ENCODE data around the gene HS3ST1.

The HS3ST1 gene

GRCh38 chr4:11430536-11430935, 1.8 kb upstream of the HS3ST1 start:
- no peak for DNase-seq

DNA sequence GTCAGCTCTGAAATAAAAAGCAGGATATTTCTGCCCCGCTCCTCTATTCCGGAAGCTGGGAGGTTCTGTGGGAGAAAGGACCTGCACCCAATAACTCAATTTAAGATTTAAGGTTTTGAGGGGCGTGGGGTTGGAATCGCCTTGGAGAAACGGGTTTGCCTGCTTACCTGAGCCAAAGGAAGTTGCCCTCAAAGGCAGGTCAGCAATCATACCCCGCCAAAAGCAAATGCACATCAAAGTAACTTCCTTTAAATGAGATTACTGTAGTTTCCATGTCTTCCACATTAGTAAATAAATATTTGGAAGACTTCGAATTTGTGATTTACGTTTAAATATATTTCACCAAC, 978 bp upstream of the HS3ST1 start:
- DNase-seq: no peak

DNA sequence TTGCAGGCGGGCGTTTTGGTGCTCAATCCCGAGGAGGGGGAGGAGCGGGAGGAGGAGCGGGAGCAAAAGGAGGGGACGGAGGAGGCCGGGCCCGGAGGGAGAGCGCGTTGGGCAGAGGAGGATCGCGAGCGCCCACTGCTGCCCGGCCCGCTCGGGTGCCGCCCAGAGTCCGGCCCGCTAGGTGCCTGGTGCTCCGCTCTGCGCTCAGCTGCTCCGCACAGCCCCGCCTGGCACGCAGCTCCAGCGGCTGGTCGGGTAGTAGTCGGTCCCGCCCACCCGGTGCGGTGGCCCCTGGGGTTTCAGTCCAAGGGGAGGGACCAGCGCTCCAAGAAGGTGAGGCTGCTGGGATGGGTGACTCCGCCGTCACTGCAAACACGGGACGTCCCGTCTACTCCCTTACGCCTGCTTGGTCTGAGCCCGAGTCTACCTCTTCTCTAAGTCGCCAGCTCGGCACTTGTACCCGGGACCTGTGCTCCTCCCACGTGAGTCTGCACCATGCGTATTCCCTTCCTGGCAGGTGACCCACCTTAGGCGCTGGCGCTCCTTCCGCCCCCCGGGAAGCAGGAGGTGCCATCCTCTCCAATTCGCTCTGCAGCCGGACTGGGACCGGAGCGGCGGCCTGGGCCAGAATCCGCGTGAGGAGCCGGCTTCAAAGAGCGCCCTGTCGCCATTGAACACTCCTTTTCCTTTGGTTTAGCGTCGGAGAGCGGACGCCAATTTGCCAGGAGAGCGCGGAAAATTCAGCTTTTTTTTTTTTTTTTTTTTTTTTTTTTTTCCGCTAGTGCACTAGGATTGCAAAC, 405 bp upstream of the HS3ST1 start:
- DNase-seq: peak; percentile 91

DNA sequence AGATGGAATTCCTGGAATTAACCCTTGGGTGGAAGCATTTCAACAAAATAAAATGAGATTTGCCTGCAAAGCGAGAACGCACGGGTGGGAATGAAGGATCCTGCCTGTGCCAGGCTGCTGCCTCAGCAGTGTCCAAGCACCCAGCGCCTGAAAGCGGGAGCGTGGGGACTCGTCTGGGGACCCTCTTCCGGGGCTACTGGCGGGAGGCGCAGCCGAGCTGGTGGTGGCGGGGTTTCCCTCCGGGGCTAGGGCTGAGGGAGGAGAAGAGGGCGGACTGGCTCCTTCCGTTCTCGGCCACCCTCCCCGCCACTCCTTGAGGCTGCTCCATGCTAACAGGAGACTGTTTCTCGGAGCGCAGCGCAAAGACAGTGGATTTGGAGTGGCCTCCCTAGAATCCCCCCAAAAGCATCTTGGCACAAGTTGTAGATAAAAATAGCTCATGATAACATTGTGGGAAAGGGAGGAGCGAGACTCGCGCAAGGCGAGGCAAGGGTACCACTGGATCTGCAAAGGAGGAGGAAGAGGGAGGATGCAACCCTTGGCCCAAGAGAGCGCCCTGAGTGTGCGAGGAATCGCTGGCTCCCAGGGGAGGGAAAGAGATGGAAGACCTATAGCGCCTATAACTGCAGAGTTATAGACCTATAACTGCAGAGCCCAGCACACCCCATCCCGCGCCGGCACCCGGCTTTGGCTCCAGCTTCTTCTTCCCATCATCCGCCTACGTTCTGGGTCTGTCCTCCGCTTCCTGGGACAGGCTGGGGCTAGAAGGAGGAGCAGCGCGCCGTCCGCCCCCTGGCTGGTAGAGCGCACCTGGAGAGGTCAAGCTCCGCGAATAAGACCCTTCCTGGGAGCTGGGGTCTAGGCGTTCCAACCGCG, 1.3 kb downstream of the HS3ST1 start:
- no peak for DNase-seq

DNA sequence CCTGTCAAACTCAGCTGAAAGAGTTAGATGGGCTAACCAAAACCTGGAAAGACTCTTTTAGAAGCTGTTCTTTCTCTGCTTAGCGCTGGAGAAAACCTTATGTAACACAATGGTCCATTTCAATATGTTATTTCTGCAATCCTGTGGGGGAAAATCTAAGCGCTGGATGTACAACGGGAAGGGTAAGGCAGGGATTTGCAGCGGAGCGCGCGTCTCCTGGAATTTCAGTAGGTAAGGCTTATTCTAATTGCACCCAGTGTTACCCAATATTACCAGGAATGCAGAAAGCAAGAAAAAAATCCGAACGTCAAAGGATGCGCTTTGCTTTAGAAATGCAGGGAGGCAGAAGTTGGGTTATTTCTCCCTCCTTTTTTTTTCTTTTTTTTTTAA, 2.0 kb downstream of the HS3ST1 start:
- DNase-seq: no peak

DNA sequence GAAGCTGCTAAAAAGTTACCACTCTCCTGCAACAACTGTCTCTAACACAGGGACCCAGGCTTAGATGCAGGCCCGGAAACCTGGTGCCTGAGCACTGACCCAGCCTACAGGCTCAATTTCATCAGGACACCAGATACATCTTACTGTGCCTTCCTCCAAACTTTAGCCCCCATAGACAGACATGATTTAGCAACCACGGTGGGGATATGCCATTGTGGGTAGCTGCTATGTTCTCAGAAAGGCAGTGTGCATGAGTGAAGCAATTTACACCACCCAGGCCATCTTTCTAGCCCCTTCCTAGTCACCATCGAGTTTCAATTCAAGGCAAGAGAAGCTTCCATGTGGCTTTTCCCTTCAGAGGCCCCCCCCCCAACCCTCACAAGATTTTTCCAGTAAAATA, 2.7 kb downstream of the HS3ST1 start:
- DNase-seq: no peak

DNA sequence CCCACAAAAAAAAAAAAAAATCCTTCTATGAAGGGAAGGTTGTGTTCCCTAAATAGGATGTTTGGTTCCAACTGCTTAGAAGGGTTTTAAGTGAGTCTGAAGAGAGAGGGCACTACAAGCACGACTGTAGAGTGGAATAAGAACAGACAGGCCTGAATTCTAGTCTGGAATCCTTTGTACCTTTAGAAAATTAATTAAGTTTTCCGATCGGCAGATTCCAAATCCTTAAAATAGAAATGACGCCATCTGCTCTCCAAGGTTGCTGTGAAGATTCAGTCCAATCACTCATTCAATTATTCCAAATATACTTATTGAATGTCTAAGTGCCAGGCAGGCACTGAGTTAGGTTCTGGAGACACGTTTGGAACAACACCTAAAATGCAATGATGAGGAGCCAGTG, 3.8 kb downstream of the HS3ST1 start:
- DNase-seq: no peak

DNA sequence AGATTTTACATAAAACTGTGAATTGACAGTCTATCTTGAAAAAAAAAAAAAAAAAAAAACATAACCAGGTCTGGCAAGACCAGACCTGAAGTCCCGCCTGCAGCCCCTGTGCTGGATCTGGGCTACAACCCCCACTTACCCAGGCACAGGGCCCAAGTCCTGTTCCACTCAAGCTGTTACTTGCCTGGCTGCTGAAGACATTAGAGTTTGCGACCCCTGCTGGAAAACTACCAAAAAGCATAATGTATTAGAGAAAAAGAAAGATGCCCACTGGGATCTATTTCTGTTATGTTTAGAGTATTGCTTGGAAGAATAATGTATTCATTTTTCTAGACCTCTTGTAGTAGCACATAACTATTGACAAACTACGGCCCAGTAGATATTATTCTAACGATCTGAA, 4.7 kb downstream of the HS3ST1 start:
- no peak for DNase-seq

DNA sequence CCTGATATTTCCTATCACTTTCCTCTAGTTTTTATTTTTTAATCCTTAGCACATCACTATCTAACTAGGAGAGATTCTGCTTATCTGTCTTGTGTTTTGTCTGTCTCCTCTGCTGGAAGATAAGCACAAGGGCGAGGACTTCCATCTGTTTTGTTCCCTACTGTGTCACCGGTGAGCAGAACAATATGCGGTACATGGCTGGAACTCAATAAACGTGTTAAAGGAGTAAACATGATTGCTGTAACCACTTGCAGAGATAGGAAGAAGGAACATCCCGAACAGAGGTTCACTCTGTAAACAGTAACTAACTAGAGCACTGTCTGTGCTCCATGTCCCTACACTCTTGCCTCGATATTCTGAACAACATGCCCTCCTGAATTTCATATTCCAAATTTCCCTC, 5.2 kb downstream of the HS3ST1 start:
- DNase-seq: no peak

- no peak for DNase-seq
These were observed 7.6 kb downstream of the HS3ST1 start for GRCh38 chr4:11421116-11421515.

DNA sequence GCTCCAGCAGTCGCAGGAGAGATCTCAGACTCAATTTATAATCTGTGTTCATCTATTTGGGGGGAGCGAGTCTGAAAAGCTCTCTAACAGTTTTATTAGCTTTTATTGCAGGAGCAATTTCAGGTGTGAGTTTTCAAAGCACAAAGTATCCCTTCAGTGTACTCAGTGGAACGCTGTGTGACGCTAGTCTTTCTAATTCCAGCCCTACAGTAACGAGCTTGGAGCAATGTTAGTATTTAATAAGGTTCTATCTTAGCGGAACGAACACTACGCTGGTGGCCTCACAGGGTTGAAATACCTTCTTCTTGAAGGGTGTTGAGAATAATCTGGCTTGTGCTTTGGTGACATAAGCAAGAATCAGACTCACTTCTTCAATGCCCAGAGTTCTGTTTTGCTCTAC, 8.4 kb downstream of the HS3ST1 start:
- no peak for DNase-seq

DNA sequence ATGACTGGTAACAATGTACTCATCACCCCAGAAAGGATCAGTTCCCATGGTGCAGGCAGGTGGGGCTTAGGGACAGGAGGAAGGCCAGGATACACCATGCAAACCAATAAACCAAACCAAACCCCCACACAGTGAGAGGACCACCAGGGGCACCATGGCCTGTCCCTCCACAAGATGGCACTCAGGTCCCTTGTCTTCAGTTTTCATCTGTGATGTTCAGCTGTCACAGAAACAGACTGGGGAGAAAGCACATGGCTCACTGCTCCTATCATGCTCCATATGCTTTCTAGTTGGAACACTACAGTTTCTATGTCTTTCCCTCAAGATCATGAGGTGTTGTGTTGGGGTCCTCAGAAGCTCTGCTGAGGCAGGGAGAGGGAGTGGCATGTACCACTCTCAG, 10.1 kb downstream of the HS3ST1 start:
- no peak for DNase-seq

GRCh38 chr4:11416767-11417113, 12.0 kb downstream of the HS3ST1 start:
- DNase-seq: no peak

GRCh38 chr4:11416071-11416766, 12.5 kb downstream of the HS3ST1 start:
- DNase-seq: no peak

- DNase-seq: no peak
These were observed 13.2 kb downstream of the HS3ST1 start for GRCh38 chr4:11415409-11416070.

GRCh38 chr4:11412211-11412610, 16.5 kb downstream of the HS3ST1 start:
- DNase-seq: no peak

- no peak for DNase-seq
These were observed 19.1 kb downstream of the HS3ST1 start for GRCh38 chr4:11409632-11410031.

- DNase-seq: no peak
These were observed 20.3 kb downstream of the HS3ST1 start for GRCh38 chr4:11408233-11408967.

- no peak for DNase-seq
These were observed 21.1 kb downstream of the HS3ST1 start for GRCh38 chr4:11407551-11407950.

- DNase-seq: no peak
These were observed 24.3 kb downstream of the HS3ST1 start for GRCh38 chr4:11404431-11404830.

DNA sequence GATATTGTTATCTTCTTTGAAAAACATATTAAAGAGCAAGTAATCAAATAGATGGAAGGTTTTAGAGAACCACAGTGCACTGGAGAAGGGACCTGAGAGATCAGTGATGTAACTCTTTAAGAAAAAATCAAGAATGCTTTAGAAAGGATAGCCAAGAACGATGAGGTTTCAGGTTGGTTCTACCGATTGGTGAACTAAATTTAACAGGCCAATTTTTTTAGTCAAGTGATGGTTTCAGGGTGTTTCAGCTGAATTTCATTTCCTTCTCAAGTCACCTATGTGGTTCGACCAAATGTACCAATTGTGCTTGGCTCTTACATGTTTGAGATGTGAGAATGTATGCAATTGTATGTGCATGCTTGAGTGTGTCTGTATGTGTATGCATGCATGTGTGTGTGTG, 26.5 kb downstream of the HS3ST1 start:
- no peak for DNase-seq

- no peak for DNase-seq
These were observed 29.2 kb downstream of the HS3ST1 start for GRCh38 chr4:11399461-11399971.
